Osteoblast (primary cell): ENCODE measurements around the gene ABLIM1. TPM values are rescaled to one million over a fixed set of nuclear protein-coding genes. Genes with fewer than 3 reads are reported as not detected.

Source experiments
- DNase-seq: peaks from one replicate; pipeline ENCODE4 v3.0.0; 2011; ENCODE audit warnings: low spot score, mixed read lengths; ENCODE audit not compliant: insufficient read length; ENCODE audit errors: missing footprints
- H2AFZ ChIP-seq: 2 replicates; pipeline ENCODE4 v1.6.0; 2011; ENCODE audit warnings: mild to moderate bottlenecking, low read length
- H3K27ac ChIP-seq: 2 replicates; pipeline ENCODE4 v1.5.1; 2011; ENCODE audit warnings: mild to moderate bottlenecking, low read depth, low read length, moderate library complexity
- H3K27me3 ChIP-seq: 2 replicates; pipeline ENCODE4 v1.6.0; 2012; ENCODE audit warnings: mild to moderate bottlenecking, control low read depth, inconsistent platforms, low read length, moderate library complexity; ENCODE audit not compliant: insufficient read depth
- H3K36me3 ChIP-seq: 2 replicates; pipeline ENCODE4 v1.5.1; 2011; ENCODE audit warnings: mild to moderate bottlenecking, low read length, control low read depth, moderate library complexity; ENCODE audit not compliant: insufficient read depth
- H3K4me1 ChIP-seq: 2 replicates; pipeline ENCODE4 v1.5.1; 2011; ENCODE audit warnings: mild to moderate bottlenecking, low read length, control low read depth, moderate library complexity; ENCODE audit not compliant: insufficient read depth
- H3K4me2 ChIP-seq: 2 replicates; pipeline ENCODE4 v1.6.0; 2011; ENCODE audit warnings: mild to moderate bottlenecking, low read length; ENCODE audit not compliant: insufficient read depth
- H3K4me3 ChIP-seq: fragments of 200-600 bp; sonication (generic); 3 replicates; pipeline ENCODE4 v1.5.1; 2012; ENCODE audit warnings: mild to moderate bottlenecking, low read length, inconsistent platforms; ENCODE audit not compliant: insufficient read depth
- H3K79me2 ChIP-seq: 2 replicates; pipeline ENCODE4 v1.6.0; 2012; ENCODE audit warnings: mild to moderate bottlenecking, low read length, control low read depth, inconsistent platforms; ENCODE audit not compliant: insufficient read depth
- H3K9me3 ChIP-seq: 2 replicates; pipeline ENCODE4 v1.5.1; 2011; ENCODE audit warnings: low read depth, low read length, control low read depth
- H4K20me1 ChIP-seq: 2 replicates; pipeline ENCODE4 v1.6.0; 2012; ENCODE audit warnings: mild to moderate bottlenecking, low read length, control low read depth; ENCODE audit not compliant: insufficient read depth
- CTCF ChIP-seq: IDR thresholded peaks from 2 replicates; pipeline ENCODE4 v1.5.1; 2011; ENCODE audit warnings: mild to moderate bottlenecking, low read depth, low read length, moderate library complexity; ENCODE audit errors: extremely low read depth
- total RNA-seq: library from RNA; depleted of rRNA; stranded (reverse); fragments of >200 nt; gene quantifications from 2 replicates; pipeline ENCODE4 v1.2.3, GENCODE V29; 2012

Gene ABLIM1
- total RNA-seq, 1 donor, result 11.2 TPM

GRCh38 chr10:114405011-114405350 lies 253.1 kb downstream of the ABLIM1 start:
- Histone ChIP-seq H3K4me3 (no peak overlapping the region), H3K4me1 (no peaks in the 10 kb centered on the region), H3K36me3 (no peaks in the 10 kb centered on the region), H3K79me2 (no peaks in the 10 kb centered on the region), H2AFZ (no peak overlapping the region), H3K4me2 (no peak overlapping the region), H3K9me3 (no peaks in the 10 kb centered on the region), H3K27me3 (peaks cover 42% of the 10 kb centered on the region), H4K20me1 (no peaks in the 10 kb centered on the region), H3K27ac (no peak overlapping the region)
- no peak for DNase-seq
- TF ChIP-seq CTCF, result no peak

- no peaks in the 10 kb centered on the region for H3K79me2 ChIP-seq
- TF ChIP-seq CTCF, result no peak
- peak within 1 kb of the TSS; percentile 23 for H3K4me2 ChIP-seq
- H3K4me1 ChIP-seq, result no peaks in the 10 kb centered on the region
- no peaks in the 10 kb centered on the region for H3K36me3 ChIP-seq
- no peaks in the 10 kb centered on the region for H3K9me3 ChIP-seq
- no peak within 1 kb of the TSS for H3K27ac ChIP-seq
- H2AFZ ChIP-seq, result no peak within 1 kb of the TSS
- H3K4me3 ChIP-seq, result no peak within 1 kb of the TSS
- H4K20me1 ChIP-seq, result no peaks in the 10 kb centered on the region
- peaks cover 42% of the 10 kb centered on the region for H3K27me3 ChIP-seq
- DNase-seq, result no peak
Observed at GRCh38 chr10:114404171-114405010, 253.7 kb downstream of the ABLIM1 start, which contains the start of gene AFAP1L2. Gene AFAP1L2 (minus strand): TSS chr10:114404502. CDS start chr10:114404455, 47 bp downstream.

GRCh38 chr10:114403541-114404161 lies 254.4 kb downstream of the ABLIM1 start:
- Histone ChIP-seq H3K9me3 (no peaks in the 10 kb centered on the region), H3K4me3 (no peak overlapping the region), H3K36me3 (no peaks in the 10 kb centered on the region), H4K20me1 (no peaks in the 10 kb centered on the region), H3K79me2 (no peaks in the 10 kb centered on the region), H3K4me1 (no peaks in the 10 kb centered on the region), H3K27ac (no peak overlapping the region), H3K27me3 (peaks cover 42% of the 10 kb centered on the region), H3K4me2 (peak overlapping the region; percentile 23), H2AFZ (no peak overlapping the region)
- TF ChIP-seq CTCF, result no peak
- no peak for DNase-seq

- H3K27me3 ChIP-seq, result peaks cover 42% of the 10 kb centered on the region
- no peaks in the 10 kb centered on the region for H3K9me3 ChIP-seq
- H3K4me1 ChIP-seq, result no peaks in the 10 kb centered on the region
- H3K27ac ChIP-seq, result no peak overlapping the region
- H3K36me3 ChIP-seq, result no peaks in the 10 kb centered on the region
- no peak overlapping the region for H3K4me3 ChIP-seq
- no peak overlapping the region for H2AFZ ChIP-seq
- no peaks in the 10 kb centered on the region for H4K20me1 ChIP-seq
- TF ChIP-seq CTCF, result no peak
- no peak for DNase-seq
- H3K4me2 ChIP-seq, result peak overlapping the region; percentile 23
- no peaks in the 10 kb centered on the region for H3K79me2 ChIP-seq
Observed at GRCh38 chr10:114402871-114403540, 255.1 kb downstream of the ABLIM1 start.
